ENCODE measurements around the gene MRPL37. TPM values are rescaled to one million over a fixed set of nuclear protein-coding genes. Genes with fewer than 3 reads are reported as not detected.
"Not testable (repeated sequence)": the region's sequence is repeated elsewhere in the genome, so short reads cannot be mapped to it uniquely, and the experiment has no call there.

The MRPL37 gene
- 90.9 and 96.7 TPM in 2 replicates for polyA plus RNA-seq (2014; cell fraction: cytosol; rRNA removed)
- polyA plus RNA-seq (2014; cell fraction: nucleus; rRNA removed), result 51.6 and 56.6 TPM in 2 replicates

DNA sequence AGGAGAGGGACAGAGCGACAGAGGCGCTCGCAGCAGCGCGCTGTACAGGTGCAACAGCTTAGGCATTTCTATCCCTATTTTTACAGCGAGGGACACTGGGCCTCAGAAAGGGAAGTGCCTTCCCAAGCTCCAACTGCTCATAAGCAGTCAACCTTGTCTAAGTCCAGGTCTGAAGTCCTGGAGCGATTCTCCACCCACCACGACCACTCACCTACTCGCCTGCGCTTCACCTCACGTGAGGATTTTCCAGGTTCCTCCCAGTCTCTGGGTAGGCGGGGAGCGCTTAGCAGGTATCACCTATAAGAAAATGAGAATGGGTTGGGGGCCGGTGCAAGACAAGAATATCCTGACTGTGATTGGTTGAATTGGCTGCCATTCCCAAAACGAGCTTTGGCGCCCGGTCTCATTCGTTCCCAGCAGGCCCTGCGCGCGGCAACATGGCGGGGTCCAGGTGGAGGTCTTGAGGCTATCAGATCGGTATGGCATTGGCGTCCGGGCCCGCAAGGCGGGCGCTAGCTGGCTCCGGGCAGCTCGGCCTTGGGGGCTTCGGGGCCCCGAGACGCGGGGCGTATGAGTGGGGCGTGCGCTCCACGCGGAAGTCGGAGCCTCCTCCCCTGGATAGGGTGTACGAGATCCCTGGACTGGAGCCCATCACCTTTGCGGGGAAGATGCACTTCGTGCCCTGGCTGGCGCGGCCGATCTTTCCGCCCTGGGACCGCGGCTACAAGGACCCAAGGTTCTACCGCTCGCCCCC, at the start of gene MRPL37, which contains the start of gene CYB5RL:
TSS of gene MRPL37 (plus strand) at position 403 of the 754 bp plus-strand sequence. CDS start at position 480, 77 bp downstream.
TSS of gene CYB5RL (minus strand) at position 266 of the 754 bp plus-strand sequence. CDS start 4,414 bp downstream, outside the sequence.
- DNase-seq (ENCODE audit: low spot score), result peak; percentile 95

DNA sequence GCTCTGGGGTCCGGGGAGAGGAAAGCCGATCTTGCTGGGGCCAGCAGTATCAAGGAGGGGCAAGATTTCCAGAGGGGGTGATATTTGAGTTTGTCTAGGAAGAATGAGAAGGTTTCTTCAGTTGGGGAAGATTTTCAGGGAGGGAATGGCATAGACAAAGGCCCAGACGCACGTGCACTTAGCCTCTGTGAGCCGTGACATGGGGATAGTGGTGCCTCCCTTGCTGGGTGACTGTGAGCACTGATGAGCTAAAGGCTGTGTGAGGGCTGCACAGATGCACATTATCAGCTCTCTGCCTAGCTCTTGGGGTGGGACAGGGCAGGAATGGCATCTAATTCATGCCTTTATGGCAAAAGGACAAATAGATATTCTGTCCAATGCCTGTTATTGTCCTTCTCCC, 49.0 kb upstream of the MRPL37 start:
- DNase-seq (ENCODE audit: low spot score), result no peak

DNA sequence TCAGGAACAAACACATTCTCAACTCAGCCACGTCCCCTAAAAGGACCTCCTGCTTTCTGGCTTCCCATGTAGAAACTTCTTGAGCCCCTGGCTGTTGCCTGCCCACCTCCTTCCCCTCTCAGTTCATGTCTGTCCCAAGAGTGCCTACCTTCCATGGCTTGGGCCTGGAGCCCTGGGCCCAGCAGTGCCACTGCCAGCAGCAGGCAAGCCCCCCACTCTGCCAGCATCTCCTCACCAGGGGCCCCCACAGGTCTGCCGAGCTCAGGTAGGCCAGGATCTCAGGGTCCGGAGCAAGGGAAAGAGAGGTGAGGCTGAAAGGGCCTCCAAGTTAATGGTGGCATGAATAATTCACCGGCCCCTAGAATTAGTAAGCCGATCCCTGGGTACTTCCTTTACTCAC, 47.3 kb upstream of the MRPL37 start, which contains the start of gene CDCP2:
TSS of gene CDCP2 (minus strand) at position 305 of the 400 bp plus-strand sequence. CDS start at position 227, 78 bp downstream.
- no peak for DNase-seq (ENCODE audit: low spot score)

DNA sequence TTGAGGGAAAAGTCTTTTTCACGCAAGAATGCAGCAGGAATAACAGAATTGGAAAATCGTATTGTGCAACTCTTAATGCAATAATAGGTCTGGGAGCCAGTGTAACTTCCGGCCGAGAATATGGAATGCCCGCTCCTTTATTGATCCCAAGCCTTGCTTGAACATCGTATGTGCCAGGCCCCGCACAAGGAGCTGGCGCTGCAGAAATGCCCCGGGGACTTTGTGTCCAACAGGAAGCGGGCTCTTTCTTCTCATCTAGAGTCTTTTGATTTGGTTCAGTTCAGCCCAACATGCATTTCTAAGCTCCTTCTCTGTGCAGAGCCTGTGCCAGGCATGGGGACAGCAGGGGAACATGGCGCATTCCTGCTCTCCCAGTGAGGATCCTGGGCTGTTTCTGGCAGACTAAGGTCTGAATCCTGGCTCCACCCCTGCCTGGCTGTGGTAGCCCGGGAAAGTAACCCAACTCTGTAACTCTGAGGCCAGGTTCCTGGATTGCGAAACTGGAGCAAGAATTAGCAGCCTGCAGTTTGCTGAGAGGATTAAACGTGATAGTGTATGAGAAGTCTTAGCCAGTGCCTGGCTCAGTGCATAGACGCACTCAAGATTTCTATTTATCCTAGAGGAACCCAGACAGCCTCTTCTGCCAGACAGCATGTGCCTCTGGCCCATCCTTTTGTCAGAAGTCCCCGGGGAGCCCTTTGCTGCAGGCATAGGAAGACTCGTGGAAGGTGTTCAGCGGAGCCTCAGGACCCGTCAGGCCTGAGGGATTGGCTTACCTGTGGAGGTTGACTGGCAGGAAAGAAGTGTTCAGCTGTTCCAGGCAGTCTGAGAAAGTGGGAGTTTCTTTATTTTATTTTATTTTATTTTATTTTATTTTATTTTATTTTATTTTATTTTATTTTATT, 46.2 kb upstream of the MRPL37 start:
- peak; percentile 28 for DNase-seq (ENCODE audit: low spot score)

DNA sequence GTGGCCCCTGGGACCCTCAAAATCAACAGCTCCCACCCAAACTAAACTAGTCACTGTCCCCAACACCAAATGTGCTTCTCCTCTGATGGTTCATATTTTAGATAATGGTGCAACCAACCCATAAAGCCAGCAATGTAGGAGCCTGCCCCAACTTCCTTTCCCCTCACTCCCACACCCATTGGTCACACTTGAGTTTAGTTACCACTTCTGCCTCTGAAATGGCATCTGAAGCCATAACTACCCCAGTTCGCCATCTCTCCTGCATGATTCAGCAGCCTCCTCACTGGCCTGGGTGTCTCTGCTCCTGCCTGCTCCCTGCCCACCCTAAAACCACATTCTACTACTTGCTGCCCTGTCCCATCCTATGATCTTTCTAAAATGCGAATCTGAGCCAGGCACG, 43.8 kb upstream of the MRPL37 start:
- DNase-seq (ENCODE audit: low spot score), result no peak

DNA sequence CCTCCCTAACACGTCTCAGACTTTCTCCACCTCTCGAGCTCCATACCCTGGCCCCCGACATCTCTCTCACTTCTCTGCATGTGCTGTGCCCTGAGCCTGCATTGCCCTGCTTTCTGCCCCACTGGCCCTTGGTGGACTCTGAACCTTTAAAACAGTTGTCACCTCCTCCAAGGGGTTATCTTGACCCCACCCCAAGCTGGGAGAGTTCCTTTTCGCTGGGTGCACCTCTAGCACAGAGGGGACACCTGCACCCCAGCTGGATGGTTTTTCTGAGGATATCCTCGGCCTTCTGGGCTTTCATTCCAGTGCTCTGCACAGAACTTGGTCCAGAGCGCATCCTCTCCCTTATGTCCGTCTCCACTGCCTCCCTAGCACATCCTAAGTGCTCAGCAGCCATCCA, 43.0 kb upstream of the MRPL37 start:
- no peak for DNase-seq (ENCODE audit: low spot score)

DNA sequence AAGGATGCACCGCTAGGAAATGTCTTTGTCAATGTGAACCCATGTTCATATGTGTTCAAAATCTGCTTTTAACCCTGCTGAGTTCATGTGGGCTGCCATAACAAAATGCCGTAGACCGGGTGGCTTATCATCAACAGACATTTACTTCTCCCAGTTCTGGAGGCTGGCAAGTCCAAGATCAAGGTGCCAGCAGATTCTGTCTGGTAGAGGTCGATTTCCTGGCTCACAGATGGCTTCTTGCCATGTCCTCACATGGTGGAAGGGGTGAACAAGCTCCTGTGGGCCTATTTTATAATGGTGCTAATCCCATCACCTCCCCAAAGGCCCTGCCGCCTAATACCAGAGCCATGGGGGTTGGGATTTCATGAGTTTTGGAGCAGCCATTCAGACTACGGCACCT, 42.6 kb upstream of the MRPL37 start:
- DNase-seq (ENCODE audit: low spot score), result no peak

DNA sequence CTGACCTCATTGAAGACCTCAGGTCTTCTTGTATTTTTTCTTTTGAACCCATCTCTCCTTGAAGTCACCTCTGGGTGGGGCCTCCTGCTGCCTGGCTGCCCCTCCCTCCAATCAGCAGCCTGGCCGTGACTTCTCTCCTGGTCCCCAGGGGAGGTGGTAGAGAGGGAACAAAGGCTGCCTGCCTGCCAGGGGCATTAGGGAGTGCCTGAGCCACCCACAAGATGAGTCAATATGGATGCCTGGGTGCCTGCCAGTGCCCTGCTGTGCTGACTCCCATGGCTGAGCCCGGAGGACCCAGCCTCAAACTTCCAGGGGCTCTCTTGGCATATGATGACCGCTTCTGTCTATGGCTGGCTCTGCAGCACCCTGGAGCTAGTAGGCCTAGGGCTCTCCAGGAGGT, 41.9 kb upstream of the MRPL37 start:
- no peak for DNase-seq (ENCODE audit: low spot score)

DNA sequence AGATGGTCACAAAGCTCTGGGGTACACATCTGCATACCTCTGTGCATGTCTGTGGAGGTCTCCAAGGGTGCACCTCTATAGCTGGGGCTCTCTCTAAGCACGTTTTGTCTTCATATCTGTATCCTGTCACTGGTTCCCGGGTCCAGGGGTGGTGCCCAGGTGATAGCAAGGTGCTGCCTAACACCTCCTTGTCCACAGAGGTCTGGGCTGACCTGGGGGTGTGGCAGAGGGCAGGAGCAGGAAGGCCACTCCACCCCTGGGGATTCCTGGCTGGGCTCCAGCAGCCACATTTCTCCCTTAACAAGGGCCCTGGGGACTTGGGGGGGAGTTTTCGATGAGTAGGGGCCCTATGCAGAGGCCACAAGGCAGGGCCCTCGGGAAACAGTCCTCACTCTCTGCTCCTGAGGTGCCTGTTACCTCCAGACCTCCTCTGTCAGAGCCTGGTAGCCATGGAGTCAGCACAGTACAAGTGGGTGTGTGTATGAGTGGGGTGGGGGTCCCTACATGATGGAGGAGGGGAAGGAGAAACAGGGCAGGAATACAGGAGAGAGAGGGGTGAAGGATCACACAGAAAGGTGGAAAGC, 40.1 kb upstream of the MRPL37 start:
- DNase-seq (ENCODE audit: low spot score), result no peak

DNA sequence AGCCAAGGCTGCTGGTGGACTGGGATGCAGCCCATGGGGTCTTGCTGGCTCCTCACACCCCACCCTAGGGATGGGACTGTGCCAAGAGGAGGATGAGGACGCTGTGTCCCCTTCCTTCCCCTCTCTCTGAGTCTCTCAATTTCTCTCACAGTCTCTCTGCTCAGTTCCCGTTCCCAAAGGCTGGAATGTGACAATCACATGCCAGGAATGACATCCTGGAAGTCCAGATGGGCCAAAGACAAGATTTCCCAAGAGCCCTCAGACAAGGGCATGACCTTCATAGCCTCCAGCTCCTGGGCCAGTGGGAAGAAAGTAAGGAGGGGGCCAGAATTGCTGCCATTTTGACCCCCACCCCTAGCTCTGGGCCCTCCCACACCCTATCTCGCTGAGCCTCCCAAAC, 39.6 kb upstream of the MRPL37 start:
- DNase-seq (ENCODE audit: low spot score), result no peak

DNA sequence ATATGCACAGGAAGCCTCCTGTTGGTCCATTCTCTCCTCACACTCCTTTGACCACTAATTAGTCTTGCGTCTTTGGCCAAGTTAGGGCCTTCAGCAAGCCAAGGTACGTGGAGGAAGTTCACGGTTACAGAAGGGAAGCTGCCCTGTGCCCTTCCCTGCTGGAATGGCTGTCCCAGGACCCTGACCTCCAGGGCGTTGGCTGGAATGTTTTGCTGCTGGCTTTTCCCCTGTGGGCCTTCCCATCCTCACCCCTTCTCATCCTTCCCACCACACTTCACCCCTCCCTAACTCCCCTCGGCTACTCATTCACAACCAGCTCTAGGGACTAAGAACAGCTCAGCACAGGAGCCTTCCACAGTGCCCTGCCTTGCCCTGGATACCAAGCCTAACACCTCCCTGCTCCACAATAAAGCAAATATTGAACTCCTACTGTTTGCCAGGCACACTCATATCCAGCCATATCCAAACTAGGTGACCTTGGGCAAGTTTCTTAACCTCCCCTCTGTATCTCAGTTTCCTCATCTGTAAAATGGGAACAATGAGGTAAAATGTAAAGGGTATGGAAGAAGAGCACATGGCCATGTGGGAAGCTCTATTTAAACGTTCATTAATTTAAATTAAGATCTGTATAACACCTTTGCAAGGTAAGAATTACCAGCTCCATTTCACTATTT, 38.3 kb upstream of the MRPL37 start:
- no peak for DNase-seq (ENCODE audit: low spot score)

DNA sequence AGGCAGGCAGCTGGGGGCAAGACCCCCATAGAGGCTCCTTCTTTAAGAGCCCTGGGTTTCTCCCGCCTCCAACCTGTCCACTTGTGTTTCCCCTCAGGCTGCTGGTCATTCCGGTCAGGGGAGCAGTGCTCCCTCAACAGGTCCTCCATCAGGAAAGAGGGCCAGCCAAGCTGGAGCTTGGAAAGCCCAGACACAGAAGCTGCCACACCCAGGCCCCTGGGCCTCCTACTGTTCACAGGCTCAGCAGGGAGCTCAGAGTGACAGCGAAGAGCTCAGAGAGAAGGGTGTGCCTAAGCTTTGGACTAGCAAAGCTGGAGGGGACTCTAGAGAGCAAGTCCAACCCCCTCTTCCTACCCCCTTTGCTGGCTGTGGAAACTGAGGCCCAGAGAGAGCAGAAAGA, 36.9 kb upstream of the MRPL37 start:
- DNase-seq (ENCODE audit: low spot score), result no peak

DNA sequence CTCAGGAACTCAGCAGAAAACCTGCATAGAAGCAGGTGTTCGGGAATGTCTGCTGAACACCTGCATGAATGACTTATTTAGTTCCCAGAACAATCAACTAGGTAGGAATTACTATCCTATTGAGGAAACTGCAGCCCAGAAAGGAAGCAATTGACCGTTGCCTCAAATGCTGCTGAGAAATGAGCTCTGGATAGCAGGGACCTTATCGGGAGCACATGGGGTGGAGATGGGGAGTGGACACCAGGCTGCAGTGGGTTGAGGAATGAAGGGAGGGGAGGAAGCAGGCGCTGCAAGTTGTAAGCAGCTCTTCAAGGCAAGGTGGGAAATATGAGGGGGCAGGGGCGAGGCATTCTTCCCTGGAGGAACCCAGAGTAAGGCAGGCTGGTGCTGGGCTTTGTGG, 36.4 kb upstream of the MRPL37 start:
- no peak for DNase-seq (ENCODE audit: low spot score)

DNA sequence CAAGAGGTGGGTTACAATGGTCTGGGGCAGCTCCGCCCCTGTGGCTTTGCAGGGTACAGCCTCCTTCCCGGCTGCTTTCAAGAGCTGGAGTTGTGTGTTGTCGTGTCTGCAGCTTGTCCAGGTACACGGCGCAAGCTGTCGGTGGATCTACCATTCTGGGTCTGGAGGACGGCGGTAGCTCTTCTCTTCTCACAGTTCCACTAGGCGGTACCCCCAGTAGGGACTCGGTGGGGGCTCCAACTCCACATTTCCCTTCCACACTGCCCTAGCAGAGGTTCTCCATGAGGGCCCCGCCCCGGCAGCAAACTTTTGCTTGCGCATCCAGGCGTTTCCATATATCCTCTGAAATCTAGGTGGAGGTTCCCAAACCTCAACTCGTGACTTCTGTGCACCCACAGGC, 34.8 kb upstream of the MRPL37 start:
- DNase-seq (ENCODE audit: low spot score), result no peak

DNA sequence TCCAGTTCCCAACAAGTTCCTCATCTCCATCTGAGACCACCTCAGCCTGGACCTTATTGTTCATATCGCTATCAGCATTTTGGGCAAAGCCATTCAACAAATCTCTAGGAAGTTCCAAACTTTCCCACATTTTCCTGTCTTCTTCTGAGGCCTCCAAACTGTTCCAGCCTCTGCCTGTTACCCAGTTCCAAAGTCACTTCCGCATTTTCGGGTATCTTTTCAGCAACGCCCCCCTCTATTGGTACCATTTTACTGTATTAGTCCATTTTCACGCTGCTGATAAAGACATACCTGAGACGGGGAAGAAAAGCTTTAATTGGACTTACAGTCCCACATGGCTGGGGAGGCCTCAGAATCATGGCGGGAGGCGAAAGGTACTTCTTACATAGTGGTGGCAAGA, 33.6 kb upstream of the MRPL37 start:
- DNase-seq (ENCODE audit: low spot score), result not testable (repeated sequence)

DNA sequence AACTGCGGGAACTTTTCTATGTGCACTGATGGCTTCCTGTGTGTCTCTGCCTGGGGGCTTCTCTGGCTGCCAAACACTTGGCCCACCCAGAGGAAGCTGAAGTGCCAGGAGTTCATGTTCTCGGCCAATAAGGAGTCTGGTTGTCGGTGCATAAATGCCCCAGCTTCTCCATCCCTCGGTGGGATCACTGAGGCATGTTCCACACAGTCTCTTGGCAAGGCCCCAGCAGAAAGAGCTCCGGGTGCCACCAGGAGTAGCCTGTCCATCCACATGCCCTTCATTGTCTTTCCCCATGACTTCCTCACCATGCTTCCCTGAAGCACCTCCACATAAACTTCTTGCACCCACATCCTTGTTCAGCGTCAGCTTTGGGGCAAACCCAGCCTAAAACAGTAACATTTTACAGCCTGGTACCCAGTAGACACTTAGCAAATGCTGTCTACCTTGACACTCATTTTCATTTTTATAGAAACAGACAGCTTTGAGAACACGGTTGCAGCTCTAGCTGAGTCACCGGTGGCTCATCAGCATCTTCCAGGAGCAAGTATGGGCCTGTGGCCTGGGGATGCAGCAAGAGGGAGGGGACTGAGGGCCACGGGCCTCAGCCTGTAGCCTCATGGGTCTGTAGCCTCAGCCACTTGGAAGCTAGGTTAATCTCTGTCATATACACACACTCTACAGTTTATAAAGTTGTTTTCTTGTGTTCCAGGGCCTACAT, 32.4 kb upstream of the MRPL37 start:
- no peak for DNase-seq (ENCODE audit: low spot score)

DNA sequence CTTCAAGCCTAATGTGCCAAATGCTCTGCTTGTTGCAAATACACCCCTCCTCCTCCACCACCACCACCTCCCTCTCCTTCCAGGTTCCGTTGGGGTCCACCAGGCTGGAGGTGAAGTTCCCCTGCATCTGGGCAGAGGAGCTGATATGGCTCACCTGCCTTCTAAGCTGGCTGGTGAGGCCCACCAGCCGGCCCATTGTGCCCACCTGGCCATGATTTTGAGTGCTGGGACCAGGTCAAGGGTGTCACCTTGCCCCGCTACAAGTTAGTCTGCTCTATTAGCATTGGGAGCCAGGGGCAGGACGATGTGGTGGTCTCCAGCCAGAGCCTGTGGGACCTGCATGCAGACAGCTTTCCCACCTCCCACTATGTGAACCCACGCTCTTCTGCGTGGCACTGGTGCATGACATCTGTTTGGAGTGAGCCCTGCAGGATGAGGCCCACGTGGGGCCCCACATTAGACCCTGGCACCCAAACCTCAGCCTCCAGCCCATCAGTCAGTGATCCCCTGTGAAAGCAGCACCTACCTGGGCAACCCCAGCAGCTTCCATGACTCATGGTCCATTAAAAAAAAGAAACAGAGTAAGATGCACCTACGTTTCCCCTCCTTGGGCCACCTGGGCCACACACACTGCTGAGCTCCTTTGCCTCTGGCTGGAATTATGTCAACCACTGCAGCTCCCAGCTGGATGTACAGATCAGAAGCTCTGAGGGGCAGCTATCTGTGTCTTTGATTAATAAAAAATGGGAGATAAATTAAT, 31.6 kb upstream of the MRPL37 start:
- no peak for DNase-seq (ENCODE audit: low spot score)

DNA sequence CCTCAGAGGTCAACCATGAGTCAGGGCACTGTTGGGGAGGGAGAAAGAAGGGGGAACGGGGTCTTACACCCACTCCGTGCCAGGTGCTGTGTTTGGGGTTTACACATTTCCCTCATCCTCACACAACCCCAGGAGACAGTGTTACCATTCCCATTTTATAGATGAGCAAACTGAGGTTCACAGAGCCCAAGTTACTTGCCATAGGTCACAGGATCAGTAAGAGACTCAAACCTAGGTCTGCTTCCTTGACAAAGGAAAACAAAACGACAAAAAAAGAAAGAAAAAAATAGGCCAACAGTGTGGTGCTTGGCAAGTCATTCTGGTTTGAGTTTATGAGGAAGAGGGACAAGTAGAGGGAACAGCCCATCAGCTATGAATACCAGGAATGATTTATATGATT, 30.9 kb upstream of the MRPL37 start:
- no peak for DNase-seq (ENCODE audit: low spot score)

DNA sequence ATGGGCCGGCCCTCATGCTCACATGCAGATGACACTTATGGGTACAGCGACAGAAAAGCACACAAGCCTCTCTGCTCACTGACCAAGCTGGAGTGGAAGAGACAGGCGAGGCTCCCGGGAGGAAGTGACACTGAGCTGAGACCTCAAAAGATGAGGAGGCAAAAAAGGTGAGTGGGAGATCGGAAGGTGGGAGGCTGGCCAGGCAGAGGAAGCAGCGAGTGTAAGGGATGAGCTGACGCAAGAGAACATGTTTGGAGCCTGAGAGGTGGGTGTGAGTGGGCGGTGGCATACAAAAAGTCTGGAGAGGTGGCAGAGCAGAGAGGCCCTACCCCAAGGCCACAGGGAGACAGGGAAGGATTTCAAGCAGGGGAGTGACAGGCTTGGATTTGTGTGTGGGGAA, 29.0 kb upstream of the MRPL37 start:
- DNase-seq (ENCODE audit: low spot score), result no peak

DNA sequence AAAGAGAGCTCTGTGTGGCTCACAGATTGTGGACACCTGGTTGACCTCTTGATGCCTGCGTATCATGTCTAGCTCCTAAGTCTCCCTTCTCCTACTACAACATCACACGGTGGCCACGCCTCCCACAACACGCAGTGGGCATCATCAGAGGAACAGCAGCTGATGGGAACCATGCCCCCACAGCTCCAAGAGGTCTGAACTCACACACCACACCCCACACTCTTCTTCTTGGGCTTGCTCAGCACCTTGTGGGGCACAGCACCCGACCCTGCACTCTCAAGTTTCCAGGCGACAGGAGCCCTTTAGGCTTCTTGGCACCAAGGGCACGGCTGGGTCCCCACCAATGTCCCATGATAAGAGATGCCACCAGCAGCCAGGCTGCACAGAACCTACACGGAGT, 28.4 kb upstream of the MRPL37 start:
- DNase-seq (ENCODE audit: low spot score), result no peak

Measured in SK-N-DZ (cell line).